Right hindlimb (tissue), 1 donor: ENCODE data around the gene TNFRSF12A.

Experiments used
- DNase-seq: peaks from one replicate; pipeline ENCODE4 v3.0.0-alpha.2; 2018

Gene TNFRSF12A

GRCh38 chr16:3012828-3013420 lies 7.2 kb upstream of the TNFRSF12A start, which contains the start of gene CLDN9:
TSS of gene CLDN9 (plus strand) at chr16:3012923. CDS start at chr16:3013363, 440 bp downstream.
- DNase-seq: no peak

- DNase-seq: no peak
Measured at GRCh38 chr16:3013491-3013951, 6.6 kb upstream of the TNFRSF12A start.

- no peak for DNase-seq
Measured at GRCh38 chr16:3013998-3014690, 6.0 kb upstream of the TNFRSF12A start.

GRCh38 chr16:3014971-3015370 lies 5.2 kb upstream of the TNFRSF12A start:
- DNase-seq: no peak

- no peak for DNase-seq
Measured at GRCh38 chr16:3015865-3016521, 4.2 kb upstream of the TNFRSF12A start.

- DNase-seq: no peak
Measured at GRCh38 chr16:3017344-3017743, 2.8 kb upstream of the TNFRSF12A start.

GRCh38 chr16:3017794-3018506 lies 2.2 kb upstream of the TNFRSF12A start, which contains the start of gene CLDN6:
TSS of gene CLDN6 (minus strand) at chr16:3018183. CDS start at chr16:3016021, 2,162 bp downstream.
- DNase-seq: no peak

- DNase-seq: no peak
Measured at GRCh38 chr16:3019594-3020246, 448 bp upstream of the TNFRSF12A start.

GRCh38 chr16:3020604-3021448 lies 658 bp downstream of the TNFRSF12A start:
- DNase-seq: peak; percentile 78

GRCh38 chr16:3021449-3022207 lies 1.5 kb downstream of the TNFRSF12A start:
- DNase-seq: peak; percentile 88

- DNase-seq: peak; percentile 93
Measured at GRCh38 chr16:3022208-3022683, 2.1 kb downstream of the TNFRSF12A start.

- peak; percentile 45 for DNase-seq
Measured at GRCh38 chr16:3022684-3023414, 2.7 kb downstream of the TNFRSF12A start.

- DNase-seq: no peak
Measured at GRCh38 chr16:3023415-3023668, 3.2 kb downstream of the TNFRSF12A start.

GRCh38 chr16:3023669-3024478 lies 3.7 kb downstream of the TNFRSF12A start, which contains the start of the genes HCFC1R1 and THOC6:
TSS of gene HCFC1R1 (minus strand) at chr16:3023942. CDS start at chr16:3023941, 1 bp downstream.
TSS of gene THOC6 (plus strand) at chr16:3024035. CDS start at chr16:3024327, 292 bp downstream.
- DNase-seq: peak; percentile 96

GRCh38 chr16:3025032-3026002 lies 5.1 kb downstream of the TNFRSF12A start:
- peak; percentile 33 for DNase-seq

- DNase-seq: peak; percentile 20
Measured at GRCh38 chr16:3026003-3026378, 5.8 kb downstream of the TNFRSF12A start.

GRCh38 chr16:3026609-3027488 lies 6.7 kb downstream of the TNFRSF12A start:
- no peak for DNase-seq
